Brain microvascular endothelial cell (primary cell): Measurements from ENCODE around the gene IDE.

Experiments used
- DNase-seq: peaks from one replicate; pipeline ENCODE4 v3.0.0-alpha.2; 2020
- H3K27ac ChIP-seq: fragments of 250-450 bp; sonication (Bioruptor Pico); 2 replicates; pipeline ENCODE4 v1.5.1; 2020; ENCODE audit warnings: mild to moderate bottlenecking, moderate library complexity
- H3K27me3 ChIP-seq: fragments of 250-450 bp; sonication (Bioruptor Pico); replicated peaks from 2 replicates; pipeline ENCODE4 v1.5.1; 2020; ENCODE audit warnings: mild to moderate bottlenecking
- H3K36me3 ChIP-seq: fragments of 250-450 bp; sonication (Bioruptor Pico); replicated peaks from 2 replicates; pipeline ENCODE4 v1.5.1; 2020; ENCODE audit warnings: mild to moderate bottlenecking
- H3K4me3 ChIP-seq: 2 replicates; pipeline ENCODE4 v1.5.1; 2011; ENCODE audit warnings: low read depth, mild to moderate bottlenecking, control low read depth, low read length, moderate library complexity
- in situ Hi-C: cut with HindIII; loops from 2 replicates; pipeline ENCODE4 v1.10.0; 2017; ENCODE audit warnings: low sequenced_read_pairs, low pct_ligation_motif_present
- TF ChIP-seq, protein P1 (sequence below): IDR thresholded peaks from 2 replicates; pipeline ENCODE4 v1.5.1; 2011; ENCODE audit warnings: low read depth, mild to moderate bottlenecking, moderate library complexity, low read length, control low read depth, inconsistent platforms; ENCODE audit errors: missing control alignments

Gene IDE

DNA sequence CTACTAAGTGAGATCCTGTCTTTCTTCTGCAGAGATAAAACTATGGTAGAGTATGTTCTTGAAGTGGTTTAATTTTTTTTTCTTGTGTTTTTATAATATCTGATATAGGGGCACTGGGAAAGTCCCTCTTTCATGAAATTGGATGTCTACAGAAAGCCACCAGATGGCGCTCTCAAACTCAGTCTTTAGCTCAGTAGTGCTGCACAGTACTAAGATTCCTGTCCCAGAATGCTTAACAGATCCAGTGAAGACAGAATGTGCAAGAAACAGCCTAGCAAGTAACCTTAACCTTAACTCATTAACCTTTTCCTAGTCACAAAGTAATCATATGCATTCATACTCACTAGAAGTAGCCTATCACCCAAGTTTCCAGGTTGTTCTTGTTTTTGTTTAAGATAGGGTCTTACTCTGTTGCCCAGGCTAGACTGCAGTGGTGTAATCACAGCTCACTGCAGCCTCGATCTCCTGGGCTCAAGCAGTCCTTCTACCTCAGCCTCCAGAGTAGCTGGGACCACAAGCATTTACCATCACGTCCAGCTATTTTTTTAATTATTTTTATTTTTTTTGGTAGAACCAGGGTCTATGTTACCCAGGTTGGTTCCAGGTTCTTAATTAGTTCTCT is 56.7 kb downstream of the IDE start:
- in situ Hi-C loops, result no loop called here
- Histone ChIP-seq H3K4me3 (no peak overlapping the region), H3K36me3 (peaks cover under 1% of the 10 kb centered on the region), H3K27me3 (no peaks in the 10 kb centered on the region), H3K27ac (no peak overlapping the region)
- DNase-seq, result peak; percentile 65
- TF ChIP-seq, protein P1, sequence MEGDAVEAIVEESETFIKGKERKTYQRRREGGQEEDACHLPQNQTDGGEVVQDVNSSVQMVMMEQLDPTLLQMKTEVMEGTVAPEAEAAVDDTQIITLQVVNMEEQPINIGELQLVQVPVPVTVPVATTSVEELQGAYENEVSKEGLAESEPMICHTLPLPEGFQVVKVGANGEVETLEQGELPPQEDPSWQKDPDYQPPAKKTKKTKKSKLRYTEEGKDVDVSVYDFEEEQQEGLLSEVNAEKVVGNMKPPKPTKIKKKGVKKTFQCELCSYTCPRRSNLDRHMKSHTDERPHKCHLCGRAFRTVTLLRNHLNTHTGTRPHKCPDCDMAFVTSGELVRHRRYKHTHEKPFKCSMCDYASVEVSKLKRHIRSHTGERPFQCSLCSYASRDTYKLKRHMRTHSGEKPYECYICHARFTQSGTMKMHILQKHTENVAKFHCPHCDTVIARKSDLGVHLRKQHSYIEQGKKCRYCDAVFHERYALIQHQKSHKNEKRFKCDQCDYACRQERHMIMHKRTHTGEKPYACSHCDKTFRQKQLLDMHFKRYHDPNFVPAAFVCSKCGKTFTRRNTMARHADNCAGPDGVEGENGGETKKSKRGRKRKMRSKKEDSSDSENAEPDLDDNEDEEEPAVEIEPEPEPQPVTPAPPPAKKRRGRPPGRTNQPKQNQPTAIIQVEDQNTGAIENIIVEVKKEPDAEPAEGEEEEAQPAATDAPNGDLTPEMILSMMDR, result peak; percentile 81

DNA sequence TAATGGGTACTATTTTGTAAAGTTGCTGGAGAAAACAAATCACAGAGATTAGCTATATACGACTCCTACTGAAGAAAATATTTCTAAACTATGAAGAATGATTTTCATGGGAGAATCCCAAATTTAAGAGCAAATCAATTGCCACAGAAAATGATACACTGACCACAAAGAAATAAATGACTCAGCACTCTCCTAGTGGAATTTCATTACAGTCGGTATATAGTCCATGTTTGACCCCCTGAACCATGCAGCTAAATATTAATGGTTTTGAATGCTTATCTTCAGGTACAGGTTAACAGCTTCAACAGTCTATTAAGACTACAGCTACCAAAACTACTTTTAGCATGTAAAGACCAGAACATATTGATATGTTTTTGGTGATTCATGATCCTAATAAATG is 65.0 kb downstream of the IDE start:
- Histone ChIP-seq H3K36me3 (peaks cover 13% of the 10 kb centered on the region), H3K27me3 (no peaks in the 10 kb centered on the region), H3K4me3 (no peak overlapping the region), H3K27ac (no peak overlapping the region)
- DNase-seq, result no peak
- TF ChIP-seq, protein P1, result no peak
- in situ Hi-C loops, result no loop called here

GRCh38 chr10:92506336-92506735 is 67.6 kb downstream of the IDE start:
- no peak overlapping the region for H3K4me3 ChIP-seq
- H3K36me3 ChIP-seq, result peaks cover 7% of the 10 kb centered on the region
- no peak for DNase-seq
- in situ Hi-C loops, result no loop called here
- H3K27ac ChIP-seq, result no peak overlapping the region
- TF ChIP-seq, protein P1, result no peak
- H3K27me3 ChIP-seq, result no peaks in the 10 kb centered on the region

- Histone ChIP-seq H3K36me3 (peaks cover 7% of the 10 kb centered on the region), H3K27me3 (no peaks in the 10 kb centered on the region), H3K27ac (no peak overlapping the region), H3K4me3 (no peak overlapping the region)
- in situ Hi-C loops, result no loop called here
- DNase-seq, result no peak
- TF ChIP-seq, protein P1, result no peak
Observed at GRCh38 chr10:92505044-92505443, 68.8 kb downstream of the IDE start.

GRCh38 chr10:92502296-92502808 is 71.5 kb downstream of the IDE start:
- in situ Hi-C loops, result no loop called here
- peaks cover 2% of the 10 kb centered on the region for H3K36me3 ChIP-seq
- H3K4me3 ChIP-seq, result no peak overlapping the region
- DNase-seq, result no peak
- H3K27me3 ChIP-seq, result no peaks in the 10 kb centered on the region
- TF ChIP-seq, protein P1, result no peak
- no peak overlapping the region for H3K27ac ChIP-seq

GRCh38 chr10:92493362-92493761 is 80.5 kb downstream of the IDE start:
- in situ Hi-C loops, result no loop called here
- TF ChIP-seq, protein P1, result no peak
- H3K27ac ChIP-seq, result no peak overlapping the region
- no peak for DNase-seq
- H3K27me3 ChIP-seq, result no peaks in the 10 kb centered on the region
- H3K4me3 ChIP-seq, result no peak overlapping the region
- peaks cover 12% of the 10 kb centered on the region for H3K36me3 ChIP-seq
